GM12878 (cell line): ENCODE results near the gene CCDC9.

ENCODE experiments used
- ATF7 ChIP-seq: fragments of 450-650 bp; IDR thresholded peaks from 2 replicates; pipeline ENCODE4 v1.6.1; 2016; ENCODE audit warnings: low read depth, mild to moderate bottlenecking
- CBX5 ChIP-seq: sonication (generic); IDR thresholded peaks from 2 replicates; pipeline ENCODE4 v1.6.1; 2016; ENCODE audit warnings: low read depth, moderate library complexity, mild to moderate bottlenecking, inconsistent platforms
- EED ChIP-seq: sonication (generic); IDR thresholded peaks from 2 replicates; pipeline ENCODE4 v1.6.1; 2016; ENCODE audit warnings: antibody characterized with exemption, low read depth
- NFXL1 ChIP-seq: fragments of 450-650 bp; IDR thresholded peaks from 2 replicates; pipeline ENCODE4 v1.6.1; 2017; ENCODE audit warnings: antibody characterized with exemption, mild to moderate bottlenecking, borderline replicate concordance
- POLR2A ChIP-seq: IDR thresholded peaks from 2 replicates; pipeline ENCODE4 v1.6.1; 2011; ENCODE audit warnings: low read depth, mild to moderate bottlenecking, low read length
- TF ChIP-seq, protein P1 (sequence below): IDR thresholded peaks from 2 replicates; pipeline ENCODE4 v1.6.1; 2012; ENCODE audit warnings: improper control_type of control experiment, low read depth, low read length; ENCODE audit not compliant: insufficient replicate concordance
- TF ChIP-seq, protein P2 (sequence below), 3 experiments: IDR thresholded peaks in 2 of 3; conservative IDR thresholded peaks in 1 of 3; 2 replicates each; pipeline ENCODE4 v1.5.1; 2011; ENCODE audit warnings: low read depth in 3 of 3, low read length in 3 of 3, mild to moderate bottlenecking in 3 of 3, control low read depth in 2 of 3, moderate library complexity in 2 of 3, inconsistent platforms in 1 of 3, mixed read lengths in 1 of 3; ENCODE audit not compliant: control insufficient read depth in 2 of 3, insufficient read depth in 1 of 3; ENCODE audit errors: extremely low read depth in 1 of 3

DNA sequence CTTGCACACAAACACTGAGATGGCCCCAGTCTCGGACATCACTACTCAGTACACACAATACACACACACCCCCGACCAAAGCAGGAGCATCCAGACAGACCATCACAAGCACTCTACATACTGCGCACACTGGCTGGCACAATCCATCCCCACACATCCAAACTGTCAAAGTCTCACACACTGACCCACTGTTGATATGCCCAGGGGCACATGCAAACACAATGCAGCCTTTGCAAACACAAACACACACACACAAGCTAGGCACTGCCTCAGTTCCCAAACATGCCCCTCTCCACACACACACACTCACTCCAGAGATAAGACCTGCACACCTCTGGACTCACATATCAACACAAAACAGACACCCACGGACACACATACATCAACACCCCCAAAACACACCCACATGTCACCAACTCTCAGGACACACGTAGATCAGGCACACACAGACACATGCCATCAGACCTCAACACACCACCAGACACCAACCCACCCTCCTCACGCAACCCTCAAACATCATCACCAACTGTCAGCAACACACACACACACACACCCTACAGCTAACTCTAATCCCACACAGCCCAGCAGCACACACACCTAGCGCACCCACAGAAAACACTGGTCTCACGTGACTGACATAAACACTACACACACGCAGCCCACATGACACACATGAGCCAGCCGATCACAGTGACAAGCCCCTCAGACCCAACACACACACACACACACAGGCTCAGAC, 27.2 kb upstream of the CCDC9 start:
- TF ChIP-seq, protein P1, sequence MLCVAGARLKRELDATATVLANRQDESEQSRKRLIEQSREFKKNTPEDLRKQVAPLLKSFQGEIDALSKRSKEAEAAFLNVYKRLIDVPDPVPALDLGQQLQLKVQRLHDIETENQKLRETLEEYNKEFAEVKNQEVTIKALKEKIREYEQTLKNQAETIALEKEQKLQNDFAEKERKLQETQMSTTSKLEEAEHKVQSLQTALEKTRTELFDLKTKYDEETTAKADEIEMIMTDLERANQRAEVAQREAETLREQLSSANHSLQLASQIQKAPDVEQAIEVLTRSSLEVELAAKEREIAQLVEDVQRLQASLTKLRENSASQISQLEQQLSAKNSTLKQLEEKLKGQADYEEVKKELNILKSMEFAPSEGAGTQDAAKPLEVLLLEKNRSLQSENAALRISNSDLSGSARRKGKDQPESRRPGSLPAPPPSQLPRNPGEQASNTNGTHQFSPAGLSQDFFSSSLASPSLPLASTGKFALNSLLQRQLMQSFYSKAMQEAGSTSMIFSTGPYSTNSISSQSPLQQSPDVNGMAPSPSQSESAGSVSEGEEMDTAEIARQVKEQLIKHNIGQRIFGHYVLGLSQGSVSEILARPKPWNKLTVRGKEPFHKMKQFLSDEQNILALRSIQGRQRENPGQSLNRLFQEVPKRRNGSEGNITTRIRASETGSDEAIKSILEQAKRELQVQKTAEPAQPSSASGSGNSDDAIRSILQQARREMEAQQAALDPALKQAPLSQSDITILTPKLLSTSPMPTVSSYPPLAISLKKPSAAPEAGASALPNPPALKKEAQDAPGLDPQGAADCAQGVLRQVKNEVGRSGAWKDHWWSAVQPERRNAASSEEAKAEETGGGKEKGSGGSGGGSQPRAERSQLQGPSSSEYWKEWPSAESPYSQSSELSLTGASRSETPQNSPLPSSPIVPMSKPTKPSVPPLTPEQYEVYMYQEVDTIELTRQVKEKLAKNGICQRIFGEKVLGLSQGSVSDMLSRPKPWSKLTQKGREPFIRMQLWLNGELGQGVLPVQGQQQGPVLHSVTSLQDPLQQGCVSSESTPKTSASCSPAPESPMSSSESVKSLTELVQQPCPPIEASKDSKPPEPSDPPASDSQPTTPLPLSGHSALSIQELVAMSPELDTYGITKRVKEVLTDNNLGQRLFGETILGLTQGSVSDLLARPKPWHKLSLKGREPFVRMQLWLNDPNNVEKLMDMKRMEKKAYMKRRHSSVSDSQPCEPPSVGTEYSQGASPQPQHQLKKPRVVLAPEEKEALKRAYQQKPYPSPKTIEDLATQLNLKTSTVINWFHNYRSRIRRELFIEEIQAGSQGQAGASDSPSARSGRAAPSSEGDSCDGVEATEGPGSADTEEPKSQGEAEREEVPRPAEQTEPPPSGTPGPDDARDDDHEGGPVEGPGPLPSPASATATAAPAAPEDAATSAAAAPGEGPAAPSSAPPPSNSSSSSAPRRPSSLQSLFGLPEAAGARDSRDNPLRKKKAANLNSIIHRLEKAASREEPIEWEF = no peak
- TF ChIP-seq NFXL1 (no peak), CBX5 (no peak), EED (no peak), POLR2A (no peak; the same call in none of the 2 replicates), ATF7 (peak; percentile 74)
- TF ChIP-seq, protein P2, sequence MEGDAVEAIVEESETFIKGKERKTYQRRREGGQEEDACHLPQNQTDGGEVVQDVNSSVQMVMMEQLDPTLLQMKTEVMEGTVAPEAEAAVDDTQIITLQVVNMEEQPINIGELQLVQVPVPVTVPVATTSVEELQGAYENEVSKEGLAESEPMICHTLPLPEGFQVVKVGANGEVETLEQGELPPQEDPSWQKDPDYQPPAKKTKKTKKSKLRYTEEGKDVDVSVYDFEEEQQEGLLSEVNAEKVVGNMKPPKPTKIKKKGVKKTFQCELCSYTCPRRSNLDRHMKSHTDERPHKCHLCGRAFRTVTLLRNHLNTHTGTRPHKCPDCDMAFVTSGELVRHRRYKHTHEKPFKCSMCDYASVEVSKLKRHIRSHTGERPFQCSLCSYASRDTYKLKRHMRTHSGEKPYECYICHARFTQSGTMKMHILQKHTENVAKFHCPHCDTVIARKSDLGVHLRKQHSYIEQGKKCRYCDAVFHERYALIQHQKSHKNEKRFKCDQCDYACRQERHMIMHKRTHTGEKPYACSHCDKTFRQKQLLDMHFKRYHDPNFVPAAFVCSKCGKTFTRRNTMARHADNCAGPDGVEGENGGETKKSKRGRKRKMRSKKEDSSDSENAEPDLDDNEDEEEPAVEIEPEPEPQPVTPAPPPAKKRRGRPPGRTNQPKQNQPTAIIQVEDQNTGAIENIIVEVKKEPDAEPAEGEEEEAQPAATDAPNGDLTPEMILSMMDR (IDR thresholded peaks at IDR 0.05 in 2 of 3, conservative IDR thresholded peaks at IDR 0.05 in 1 of 3; ENCODE audit: control insufficient read depth in 2 of 3, extremely low read depth in 1 of 3, insufficient read depth in 1 of 3, low read depth in 3 of 3, low read length in 3 of 3) = no peak
